Mammary epithelial cell (primary cell): Measurements from ENCODE around the gene MS4A15.
"Not testable (repeated sequence)": the region's sequence is repeated elsewhere in the genome, so short reads cannot be mapped to it uniquely, and the experiment has no call there.

Experiments
- EZH2 ChIP-seq: IDR thresholded peaks from 2 replicates; pipeline ENCODE4 v1.6.1; 2012; ENCODE audit warnings: low read length, inconsistent platforms, borderline replicate concordance
- TF ChIP-seq, protein P1 (sequence below), 2 donors: IDR thresholded peaks in 1 of 2; conservative IDR thresholded peaks in 1 of 2; 2 replicates each; pipeline ENCODE4 v1.5.1; 2011 to 2012; ENCODE audit warnings: inconsistent platforms in 2 of 2, low read length in 2 of 2, mild to moderate bottlenecking in 2 of 2, control low read depth in 1 of 2, low read depth in 1 of 2; ENCODE audit not compliant: insufficient read depth in 1 of 2; ENCODE audit errors: extremely low read depth in 1 of 2

DNA sequence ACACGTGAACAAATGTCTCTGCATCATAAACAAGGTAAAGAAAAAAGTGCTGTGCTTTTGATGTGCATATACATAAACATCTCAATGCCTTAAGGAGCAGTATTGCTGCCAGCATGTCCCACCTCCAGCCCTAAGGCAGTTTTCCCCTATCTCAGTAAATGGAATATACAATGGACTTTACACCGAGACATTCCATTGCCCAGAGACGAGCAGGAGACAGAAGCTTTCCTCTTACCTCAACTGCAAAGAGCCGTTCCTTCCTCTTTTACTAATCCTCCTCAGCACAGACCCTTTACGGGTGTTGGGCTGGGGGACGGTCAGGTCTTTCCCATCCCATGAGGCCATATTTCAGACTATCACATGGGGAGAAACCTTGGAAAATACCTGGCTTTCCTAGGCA lies 43.2 kb upstream of the MS4A15 start:
- TF ChIP-seq, protein P1, sequence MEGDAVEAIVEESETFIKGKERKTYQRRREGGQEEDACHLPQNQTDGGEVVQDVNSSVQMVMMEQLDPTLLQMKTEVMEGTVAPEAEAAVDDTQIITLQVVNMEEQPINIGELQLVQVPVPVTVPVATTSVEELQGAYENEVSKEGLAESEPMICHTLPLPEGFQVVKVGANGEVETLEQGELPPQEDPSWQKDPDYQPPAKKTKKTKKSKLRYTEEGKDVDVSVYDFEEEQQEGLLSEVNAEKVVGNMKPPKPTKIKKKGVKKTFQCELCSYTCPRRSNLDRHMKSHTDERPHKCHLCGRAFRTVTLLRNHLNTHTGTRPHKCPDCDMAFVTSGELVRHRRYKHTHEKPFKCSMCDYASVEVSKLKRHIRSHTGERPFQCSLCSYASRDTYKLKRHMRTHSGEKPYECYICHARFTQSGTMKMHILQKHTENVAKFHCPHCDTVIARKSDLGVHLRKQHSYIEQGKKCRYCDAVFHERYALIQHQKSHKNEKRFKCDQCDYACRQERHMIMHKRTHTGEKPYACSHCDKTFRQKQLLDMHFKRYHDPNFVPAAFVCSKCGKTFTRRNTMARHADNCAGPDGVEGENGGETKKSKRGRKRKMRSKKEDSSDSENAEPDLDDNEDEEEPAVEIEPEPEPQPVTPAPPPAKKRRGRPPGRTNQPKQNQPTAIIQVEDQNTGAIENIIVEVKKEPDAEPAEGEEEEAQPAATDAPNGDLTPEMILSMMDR (conservative IDR thresholded peaks at IDR 0.05 in 1 of 2, IDR thresholded peaks at IDR 0.05 in 1 of 2; ENCODE audit: extremely low read depth in 1 of 2, insufficient read depth in 1 of 2, low read depth in 1 of 2, low read length in 2 of 2): not testable (repeated sequence)
- not testable (repeated sequence) for TF ChIP-seq EZH2
